GM12892 (cell line): ENCODE results near the gene HNRNPUL2.

Experiments
- POLR2A ChIP-seq: IDR thresholded peaks from 2 replicates; pipeline ENCODE4 v1.6.1; 2011; ENCODE audit warnings: low read depth, low read length, control low read depth
- POLR2AphosphoS5 ChIP-seq: IDR thresholded peaks from 2 replicates; pipeline ENCODE4 v1.6.1; 2011; ENCODE audit warnings: low read depth, low read length, control low read depth
- TAF1 ChIP-seq: IDR thresholded peaks from 2 replicates; pipeline ENCODE4 v1.6.1; 2011; ENCODE audit warnings: low read depth, mild to moderate bottlenecking, control low read depth, low read length, borderline replicate concordance

DNA sequence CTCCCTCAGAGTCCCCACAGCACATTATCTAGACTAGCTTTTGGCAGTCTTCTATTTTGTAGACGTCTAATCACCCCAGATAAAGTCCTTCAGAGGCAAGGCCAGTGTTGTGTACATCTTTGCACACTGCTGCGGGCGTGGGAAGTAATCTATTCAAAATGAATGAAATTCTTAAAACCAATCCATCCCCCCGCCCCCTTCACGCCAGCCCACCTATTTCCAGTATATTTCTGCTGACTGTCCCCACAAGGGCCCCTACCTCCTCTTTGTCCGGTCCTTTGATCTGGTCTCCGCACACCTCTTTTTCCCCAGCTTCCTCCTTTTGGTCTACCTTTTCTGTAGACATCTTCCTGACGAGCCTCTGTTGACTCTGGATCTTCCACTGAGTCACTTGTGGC is 20.4 kb downstream of the HNRNPUL2 start:
- TF ChIP-seq POLR2A (no peak), POLR2AphosphoS5 (no peak), TAF1 (no peak)
